ENCODE data around the gene THRA.
A peak's percentile ranks its signal among the peaks of the same experiment; 100 is the strongest.

The THRA gene

GRCh38 chr17:40062329-40063186, at the start of gene THRA:
Gene THRA (plus strand): TSS chr17:40062965. CDS start chr17:40074489, 11,524 bp downstream.
- peak; percentile 64 for DNase-seq (ENCODE audit: low read depth)

DNA sequence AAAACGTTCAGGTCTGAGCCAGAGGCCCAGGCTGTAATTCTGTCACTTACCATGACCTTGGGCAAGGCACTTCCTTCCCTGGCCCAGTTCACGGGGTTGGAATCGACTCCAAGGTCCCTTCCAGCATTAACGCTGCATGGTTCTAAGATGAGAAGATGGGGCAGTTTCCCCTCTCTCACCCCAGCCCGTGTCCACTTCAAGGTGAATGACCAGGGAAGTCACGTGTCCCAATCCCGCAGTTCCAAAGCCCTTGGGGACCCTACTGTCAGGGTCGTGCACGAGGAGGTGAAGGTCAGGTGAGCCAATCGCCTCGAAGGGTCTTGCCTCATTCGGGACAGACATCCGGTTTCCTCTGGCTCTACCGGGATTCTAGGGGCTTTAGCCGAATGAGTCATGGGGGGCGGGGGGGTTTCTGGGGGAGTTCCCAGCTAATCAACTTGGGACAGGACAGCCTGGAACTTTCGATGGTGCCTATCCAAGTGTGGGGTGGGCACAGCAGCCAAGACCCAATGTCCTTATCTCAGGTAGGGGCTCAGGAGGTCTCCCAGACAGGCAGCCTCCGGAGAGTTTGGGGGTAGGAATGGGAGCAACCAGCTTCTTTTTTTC, 48.3 kb upstream of the THRA start:
- no peak for DNase-seq (ENCODE audit: low read depth)

- DNase-seq (ENCODE audit: low read depth), result no peak
Observed at GRCh38 chr17:40015005-40015997, 47.5 kb upstream of the THRA start, which contains the start of gene CSF3. Gene CSF3 (plus strand): TSS chr17:40015440. CDS start chr17:40015475, 35 bp downstream.

DNA sequence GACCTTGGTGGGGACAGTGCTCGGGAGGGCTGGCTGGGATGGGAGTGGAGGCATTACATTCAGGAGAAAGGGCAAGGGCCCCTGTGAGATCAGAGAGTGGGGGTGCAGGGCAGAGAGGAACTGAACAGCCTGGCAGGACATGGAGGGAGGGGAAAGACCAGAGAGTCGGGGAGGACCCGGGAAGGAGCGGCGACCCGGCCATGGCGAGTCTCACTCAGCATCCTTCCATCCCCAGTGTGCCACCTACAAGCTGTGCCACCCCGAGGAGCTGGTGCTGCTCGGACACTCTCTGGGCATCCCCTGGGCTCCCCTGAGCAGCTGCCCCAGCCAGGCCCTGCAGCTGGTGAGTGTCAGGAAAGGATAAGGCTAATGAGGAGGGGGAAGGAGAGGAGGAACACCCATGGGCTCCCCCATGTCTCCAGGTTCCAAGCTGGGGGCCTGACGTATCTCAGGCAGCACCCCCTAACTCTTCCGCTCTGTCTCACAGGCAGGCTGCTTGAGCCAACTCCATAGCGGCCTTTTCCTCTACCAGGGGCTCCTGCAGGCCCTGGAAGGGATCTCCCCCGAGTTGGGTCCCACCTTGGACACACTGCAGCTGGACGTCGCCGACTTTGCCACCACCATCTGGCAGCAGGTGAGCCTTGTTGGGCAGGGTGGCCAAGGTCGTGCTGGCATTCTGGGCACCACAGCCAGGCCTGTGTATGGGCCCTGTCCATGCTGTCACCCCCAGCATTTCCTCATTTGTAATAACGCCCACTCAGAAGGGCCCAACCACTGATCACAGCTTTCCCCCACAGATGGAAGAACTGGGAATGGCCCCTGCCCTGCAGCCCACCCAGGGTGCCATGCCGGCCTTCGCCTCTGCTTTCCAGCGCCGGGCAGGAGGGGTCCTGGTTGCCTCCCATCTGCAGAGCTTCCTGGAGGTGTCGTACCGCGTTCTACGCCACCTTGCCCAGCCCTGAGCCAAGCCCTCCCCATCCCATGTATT, 46.5 kb upstream of the THRA start:
- DNase-seq (ENCODE audit: low read depth), result no peak

- no peak for DNase-seq (ENCODE audit: low read depth)
Observed at GRCh38 chr17:40017422-40018080, 45.2 kb upstream of the THRA start.

GRCh38 chr17:40018211-40019121, 44.3 kb upstream of the THRA start:
- no peak for DNase-seq (ENCODE audit: low read depth)

DNA sequence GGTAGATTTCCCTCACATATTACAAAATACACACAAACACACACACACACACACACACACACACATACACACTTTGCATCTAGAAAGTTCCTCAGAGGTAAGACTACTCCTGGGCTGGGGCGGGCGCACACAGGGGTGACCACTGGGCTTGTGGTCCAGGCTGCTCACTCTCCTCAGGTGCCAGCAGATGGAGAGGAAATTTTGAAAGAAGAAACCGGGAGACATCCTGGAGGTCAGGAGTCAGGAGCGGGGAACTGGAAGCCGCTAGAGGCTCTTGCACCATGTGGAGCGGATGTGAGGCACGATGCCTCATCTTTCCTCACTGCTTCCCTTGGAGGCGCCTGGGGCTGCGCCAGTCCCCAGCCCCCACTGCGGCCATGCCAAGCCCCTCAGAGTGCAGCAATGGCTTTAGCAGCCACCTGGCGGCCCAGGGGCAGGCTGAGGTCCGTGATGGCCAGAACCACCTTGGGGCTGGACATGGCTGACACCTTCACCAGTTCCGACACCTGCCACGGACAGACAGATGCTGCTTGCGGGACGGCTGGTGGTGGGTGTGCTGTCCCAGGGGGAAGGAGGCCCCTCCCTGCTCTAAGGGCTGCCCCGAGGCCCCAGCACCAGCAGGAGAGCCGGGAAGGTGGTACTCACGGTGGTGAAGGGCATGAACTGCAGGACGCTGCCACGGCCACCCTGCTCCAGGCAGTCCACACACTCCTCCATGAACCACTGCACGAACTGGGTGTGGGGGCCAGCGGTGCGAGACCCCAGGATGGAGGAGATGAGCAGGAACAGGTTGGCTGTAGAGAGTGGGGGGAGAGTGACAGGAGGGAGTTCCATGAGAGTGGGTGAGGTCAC, 43.4 kb upstream of the THRA start:
- DNase-seq (ENCODE audit: low read depth), result no peak

DNA sequence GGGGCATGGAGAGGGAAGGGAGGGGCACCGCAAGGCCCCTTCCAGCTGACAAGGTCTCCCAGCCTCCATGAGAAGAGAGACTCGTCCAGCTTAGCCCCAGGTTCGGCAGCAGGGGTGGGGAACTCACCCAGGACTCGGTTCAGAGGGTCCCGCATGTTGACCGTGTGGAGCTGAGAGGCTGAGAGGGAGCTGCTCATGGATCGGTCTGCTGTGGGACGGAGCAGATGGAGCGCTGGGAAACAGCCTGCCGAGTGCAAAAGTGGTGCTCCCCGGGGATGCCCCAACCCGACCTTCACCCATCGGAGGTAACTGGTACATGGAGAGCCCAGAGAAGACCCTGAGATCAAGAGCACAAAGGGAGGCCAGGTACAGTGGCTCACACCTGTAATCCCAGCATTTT, 42.6 kb upstream of the THRA start:
- no peak for DNase-seq (ENCODE audit: low read depth)

GRCh38 chr17:40021451-40021971, 41.3 kb upstream of the THRA start:
- DNase-seq (ENCODE audit: low read depth), result no peak

DNA sequence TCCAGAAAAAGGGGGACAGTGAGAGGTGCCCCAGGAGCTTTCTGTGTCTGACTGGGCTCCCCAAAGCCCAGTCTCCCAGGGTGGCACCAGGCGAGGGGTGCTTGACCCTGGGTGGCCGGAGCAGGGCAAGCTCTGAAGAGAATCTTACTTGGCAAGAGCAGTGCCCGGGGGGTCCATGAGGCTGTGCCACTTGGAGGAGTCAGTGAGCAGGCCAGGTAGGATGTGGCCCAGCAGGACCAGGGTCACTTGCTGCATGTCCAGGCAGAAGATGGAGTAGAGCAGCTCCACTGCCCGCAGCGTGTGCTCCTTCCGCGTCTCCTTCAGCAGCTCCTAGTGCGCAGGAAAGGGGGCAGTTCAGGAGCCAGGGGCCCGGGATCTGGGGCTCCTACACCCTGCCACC, 40.3 kb upstream of the THRA start:
- no peak for DNase-seq (ENCODE audit: low read depth)

DNA sequence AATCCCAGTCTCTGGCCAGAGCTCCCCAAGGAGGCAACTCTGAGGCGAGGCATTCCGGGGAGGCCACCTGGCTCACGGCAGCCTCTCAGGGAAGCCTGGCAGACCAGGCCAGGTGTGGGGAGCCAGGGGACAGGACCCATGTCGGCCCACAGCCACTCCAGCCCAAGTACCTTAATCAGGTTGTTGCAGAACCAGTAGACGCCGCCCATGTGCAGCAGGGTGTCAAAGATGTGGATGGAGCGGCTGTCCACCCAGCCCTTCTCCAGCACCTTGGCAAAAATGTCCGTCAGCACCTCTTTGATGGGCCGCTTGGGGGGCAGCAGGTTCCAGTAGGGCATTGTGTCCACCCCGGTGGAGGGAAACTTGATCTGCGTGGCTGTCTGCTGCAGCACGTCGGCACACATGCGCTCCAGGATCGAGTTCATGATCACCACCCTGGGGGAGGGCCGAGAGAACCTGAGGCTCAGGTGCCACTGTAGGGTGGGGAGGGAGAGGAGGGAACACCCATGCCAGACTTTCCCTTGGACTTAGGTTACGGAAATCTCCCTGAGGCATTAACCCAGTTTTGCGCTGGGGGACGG, 39.7 kb upstream of the THRA start:
- DNase-seq (ENCODE audit: low read depth), result no peak

DNA sequence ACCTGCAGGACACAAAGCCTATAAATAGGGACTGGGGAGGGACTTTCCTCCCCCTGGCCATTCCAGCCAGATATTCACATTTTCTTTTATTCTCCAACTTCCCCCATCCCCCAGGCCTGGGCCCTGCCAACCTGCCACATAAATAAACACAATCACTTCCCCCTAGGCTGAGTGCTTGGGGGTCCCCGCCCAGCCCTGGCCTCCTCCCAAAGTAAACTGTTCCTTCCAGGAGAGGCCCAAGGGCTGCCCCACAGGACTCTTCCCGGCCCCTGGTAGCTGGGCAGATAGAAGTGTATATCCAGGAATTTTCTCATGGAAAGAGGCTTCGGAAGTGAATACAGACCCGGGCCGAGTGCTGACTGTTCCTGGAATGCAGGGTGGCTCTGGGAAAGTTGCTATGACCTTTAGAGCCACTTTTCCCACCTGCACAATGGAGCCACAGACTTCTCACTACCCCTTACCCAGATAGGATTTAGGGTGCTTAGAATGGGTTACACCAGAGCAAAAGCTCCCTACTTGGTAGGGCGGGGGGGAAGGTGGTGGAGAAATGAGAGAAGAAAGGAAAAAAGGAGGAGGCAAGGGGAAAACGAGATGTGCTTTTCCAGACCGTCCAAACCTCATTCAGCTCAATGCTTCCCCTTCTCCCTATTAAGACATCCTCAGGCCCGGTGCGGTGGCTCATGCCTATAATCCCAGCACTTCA, 39.0 kb upstream of the THRA start:
- no peak for DNase-seq (ENCODE audit: low read depth)

DNA sequence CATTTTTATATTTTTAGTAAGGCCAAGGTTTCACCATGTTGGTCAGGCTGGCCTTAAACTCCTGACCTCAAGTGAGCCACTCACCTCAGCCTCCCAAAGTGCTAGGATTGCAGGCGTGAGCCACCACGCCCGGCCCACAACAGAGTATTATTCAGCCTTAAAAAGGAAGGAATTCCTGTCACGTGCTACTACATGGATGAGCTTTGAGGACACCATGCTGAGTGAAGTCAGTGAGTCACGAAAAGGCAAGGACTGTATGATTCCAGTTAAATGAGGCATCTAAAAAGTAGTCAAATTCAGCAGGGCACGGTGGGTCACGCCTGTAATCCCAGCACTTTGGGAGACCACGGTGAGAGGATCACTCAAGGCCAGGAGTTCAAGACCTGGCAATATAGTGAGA, 37.9 kb upstream of the THRA start:
- DNase-seq (ENCODE audit: low read depth), result no peak

GRCh38 chr17:40025559-40025958, 37.2 kb upstream of the THRA start:
- no peak for DNase-seq (ENCODE audit: low read depth)

DNA sequence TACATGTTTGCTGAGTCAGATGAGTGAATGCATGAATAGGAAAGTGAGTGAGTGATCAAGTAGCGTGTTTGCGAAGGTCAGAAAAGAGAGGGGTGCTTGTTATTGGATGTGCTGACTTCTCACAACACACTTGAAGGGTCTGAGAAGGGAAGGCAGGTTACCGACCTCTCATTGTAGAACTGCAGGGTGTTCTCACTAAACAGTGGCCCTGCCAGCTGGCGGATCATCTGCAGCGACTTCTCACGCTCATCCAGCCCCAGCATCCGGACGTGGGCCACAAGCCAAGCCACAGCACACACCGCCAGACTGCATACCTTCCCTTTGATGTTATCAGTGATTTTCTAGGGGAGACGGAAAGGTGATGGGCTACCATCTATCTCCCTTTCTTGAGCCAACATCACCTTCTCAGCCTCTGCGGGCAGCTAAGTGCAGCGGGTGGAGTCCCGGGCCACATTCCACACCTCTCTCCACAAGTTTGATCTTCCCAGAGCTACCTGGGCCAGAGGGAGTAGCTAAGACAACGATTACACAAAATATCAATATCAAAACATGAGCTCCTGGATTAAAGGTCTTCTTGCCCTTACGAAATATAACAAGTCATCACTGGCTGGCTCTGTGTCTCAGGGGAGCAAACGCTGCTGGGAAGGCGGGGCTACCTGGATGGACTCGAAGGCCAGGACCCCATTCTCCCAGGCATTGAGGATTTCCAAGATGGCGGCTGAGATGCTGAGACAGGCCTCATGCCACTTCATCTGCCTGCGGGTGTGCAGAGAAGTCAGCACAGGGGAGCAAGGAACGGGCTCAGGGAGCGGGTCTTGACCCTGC, 36.6 kb upstream of the THRA start:
- no peak for DNase-seq (ENCODE audit: low read depth)

Data from activated T-helper 9 cell treated with anti-CD3 and anti-CD28 coated beads, Interleukin-2, amount 50 U/mL, for 16 hours (primary cell).